ENCODE data around the gene ATP6AP2.

DNA sequence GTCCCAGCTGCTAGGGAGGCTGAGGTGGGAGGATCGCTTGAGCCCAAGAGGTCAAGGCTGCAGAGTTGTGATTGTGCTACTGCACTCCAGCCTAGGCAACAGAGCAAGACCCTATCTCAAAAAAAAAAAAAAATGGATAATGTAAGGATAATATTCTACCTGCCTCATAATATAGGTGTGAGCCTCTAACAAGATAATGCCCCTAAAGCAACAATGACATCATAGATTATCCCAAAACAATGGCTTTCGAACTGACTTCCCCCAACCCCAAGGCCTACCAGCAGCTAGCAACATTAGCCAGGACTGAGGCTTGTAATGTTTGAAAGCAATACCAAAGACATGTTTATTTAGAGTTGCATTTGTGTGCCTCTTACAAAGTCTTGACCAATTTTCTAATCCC lies 33.9 kb upstream of the ATP6AP2 start:
- TF ChIP-seq, protein P1, sequence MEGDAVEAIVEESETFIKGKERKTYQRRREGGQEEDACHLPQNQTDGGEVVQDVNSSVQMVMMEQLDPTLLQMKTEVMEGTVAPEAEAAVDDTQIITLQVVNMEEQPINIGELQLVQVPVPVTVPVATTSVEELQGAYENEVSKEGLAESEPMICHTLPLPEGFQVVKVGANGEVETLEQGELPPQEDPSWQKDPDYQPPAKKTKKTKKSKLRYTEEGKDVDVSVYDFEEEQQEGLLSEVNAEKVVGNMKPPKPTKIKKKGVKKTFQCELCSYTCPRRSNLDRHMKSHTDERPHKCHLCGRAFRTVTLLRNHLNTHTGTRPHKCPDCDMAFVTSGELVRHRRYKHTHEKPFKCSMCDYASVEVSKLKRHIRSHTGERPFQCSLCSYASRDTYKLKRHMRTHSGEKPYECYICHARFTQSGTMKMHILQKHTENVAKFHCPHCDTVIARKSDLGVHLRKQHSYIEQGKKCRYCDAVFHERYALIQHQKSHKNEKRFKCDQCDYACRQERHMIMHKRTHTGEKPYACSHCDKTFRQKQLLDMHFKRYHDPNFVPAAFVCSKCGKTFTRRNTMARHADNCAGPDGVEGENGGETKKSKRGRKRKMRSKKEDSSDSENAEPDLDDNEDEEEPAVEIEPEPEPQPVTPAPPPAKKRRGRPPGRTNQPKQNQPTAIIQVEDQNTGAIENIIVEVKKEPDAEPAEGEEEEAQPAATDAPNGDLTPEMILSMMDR (optimal IDR thresholded peaks at IDR 0.05 in 1 of 3, IDR thresholded peaks at IDR 0.05 in 1 of 3, conservative IDR thresholded peaks at IDR 0.05 in 1 of 3; ENCODE audit: extremely low read depth in 1 of 3, insufficient read depth in 2 of 3, low read length in 3 of 3) = no peak
- TF ChIP-seq EZH2 (IDR thresholded peaks at IDR 0.05; ENCODE audit: low read length) = no peak
